Activated CD4-positive, CD25-positive, alpha-beta regulatory T cell treated with anti-CD3 and anti-CD28 coated beads, Interleukin-2, amount 50 U/mL, for 16 hours (primary cell): ENCODE data around the gene THOC1.

Source experiments
- DNase-seq: peaks from one replicate; pipeline ENCODE4 v3.0.0-alpha.2; 2020; ENCODE audit warnings: low read depth, low spot score

THOC1 gene

DNA sequence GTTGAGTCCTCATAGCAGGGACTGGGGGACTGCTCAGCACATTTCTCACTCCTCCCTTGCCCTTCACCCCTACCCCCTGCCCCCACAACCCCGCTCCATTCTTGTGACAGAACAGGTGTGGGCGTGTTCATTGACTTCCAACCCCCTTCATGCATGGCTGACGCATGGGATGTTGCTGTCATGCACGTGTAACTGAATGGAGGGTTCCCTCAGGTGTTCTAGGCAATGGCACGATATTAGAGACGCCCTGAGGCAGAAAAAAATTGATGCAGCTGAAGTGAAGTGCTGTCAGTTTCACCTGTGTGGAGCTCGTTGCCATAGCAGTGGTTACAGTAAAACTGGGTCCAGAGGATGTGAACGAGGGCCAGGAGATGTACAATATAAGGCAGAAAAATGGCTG lies 6.5 kb upstream of the THOC1 start:
- DNase-seq, result no peak

DNA sequence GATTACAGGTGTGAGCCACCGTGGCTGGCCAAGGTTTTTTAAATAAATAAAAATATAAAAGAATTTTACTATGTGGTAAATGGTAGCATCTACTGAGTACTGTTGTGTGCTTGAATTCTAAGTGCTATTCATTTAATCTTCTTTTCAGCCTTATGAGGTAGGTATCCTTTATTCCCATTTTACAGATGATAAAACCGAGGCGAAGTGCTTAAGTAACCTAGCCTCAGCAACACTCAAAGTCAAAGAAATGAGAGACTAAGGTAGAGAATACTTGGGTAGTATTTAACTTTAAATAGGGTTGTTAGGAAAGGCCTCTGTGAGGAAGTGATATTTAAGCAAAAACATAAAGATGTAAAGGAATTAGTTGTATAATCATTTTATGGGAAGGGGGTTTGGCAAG lies 5.7 kb upstream of the THOC1 start:
- no peak for DNase-seq

GRCh38 chr18:272650-273049 lies 4.8 kb upstream of the THOC1 start:
- no peak for DNase-seq

GRCh38 chr18:269480-270095 lies 1.7 kb upstream of the THOC1 start:
- DNase-seq, result no peak

GRCh38 chr18:267380-267687 lies 513 bp downstream of the THOC1 start:
- no peak for DNase-seq

- no peak for DNase-seq
Observed at GRCh38 chr18:261398-262073, 6.3 kb downstream of the THOC1 start.

DNA sequence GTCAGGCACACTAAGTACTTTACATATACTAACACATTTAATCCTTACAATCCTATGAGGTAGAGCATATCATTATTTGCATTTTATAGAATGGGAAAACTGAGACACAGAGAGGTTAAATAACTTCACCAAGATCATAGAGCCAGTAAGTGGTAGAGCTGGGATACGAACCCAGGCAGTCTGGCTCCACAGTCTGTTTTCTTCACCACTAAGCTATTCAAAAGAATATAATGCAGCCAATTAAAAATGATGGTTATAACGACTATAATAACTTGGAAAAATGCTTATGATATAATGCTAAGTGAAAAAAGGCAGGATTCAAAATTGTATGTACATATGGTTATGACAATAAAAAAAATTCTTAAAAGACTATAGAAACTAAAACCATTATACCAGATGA lies 7.3 kb downstream of the THOC1 start:
- no peak for DNase-seq

DNA sequence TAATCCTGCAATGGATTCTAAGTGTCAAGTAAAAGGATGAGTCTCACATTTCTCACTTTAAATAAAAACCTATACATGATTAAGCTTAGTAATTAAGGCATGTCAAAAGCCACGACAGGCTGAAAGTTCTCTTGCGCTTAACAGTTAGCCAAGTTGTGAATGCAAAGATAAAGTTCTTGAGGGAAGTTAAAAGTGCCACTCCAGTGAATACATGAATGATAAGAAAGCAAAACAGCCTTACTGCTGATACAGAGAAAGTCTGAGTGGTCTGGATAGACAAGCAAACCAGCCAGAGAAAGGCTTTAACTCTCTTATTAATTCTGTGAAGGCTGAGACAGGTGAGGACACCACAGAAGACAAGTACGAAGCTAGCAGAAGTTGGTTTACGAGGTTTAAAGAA lies 12.7 kb downstream of the THOC1 start:
- DNase-seq, result no peak

DNA sequence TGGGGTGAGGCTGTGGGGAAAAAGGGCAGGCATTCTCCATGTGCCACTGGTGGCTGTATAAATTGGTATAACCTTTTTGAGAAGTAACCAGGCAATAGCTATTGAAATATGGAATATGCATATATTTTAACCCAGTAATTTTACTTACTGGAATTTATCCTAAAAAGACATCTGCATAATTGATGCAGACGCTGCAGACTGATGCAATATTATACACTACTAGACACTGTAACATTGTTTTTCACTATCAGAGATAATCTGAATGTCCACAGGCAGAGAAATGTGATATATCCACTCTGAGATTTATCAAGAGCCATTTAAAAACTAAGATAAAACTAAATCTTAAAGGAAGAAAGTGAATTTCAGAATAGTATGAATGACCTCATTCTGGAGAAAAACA lies 14.7 kb downstream of the THOC1 start:
- no peak for DNase-seq

GRCh38 chr18:251572-251971 lies 16.3 kb downstream of the THOC1 start:
- no peak for DNase-seq

DNA sequence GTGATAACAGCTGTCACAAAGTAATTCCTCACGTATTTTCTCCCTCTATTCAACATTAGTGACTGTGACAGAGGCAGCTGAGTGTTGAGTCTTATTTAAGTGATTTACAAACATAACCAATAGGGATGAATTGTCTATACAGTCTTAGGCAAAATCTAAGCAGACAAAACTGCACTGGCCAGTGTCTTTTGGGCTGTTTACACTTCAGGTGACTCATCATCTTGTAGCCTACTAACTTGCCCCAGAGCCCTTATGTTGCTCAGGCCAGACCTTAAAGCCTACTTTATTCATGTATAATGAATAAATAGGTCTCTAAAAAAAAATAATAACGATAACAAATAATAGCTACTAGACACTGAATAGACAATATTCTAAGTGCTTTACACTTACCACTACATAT lies 17.2 kb downstream of the THOC1 start:
- DNase-seq, result no peak

- no peak for DNase-seq
Observed at GRCh38 chr18:248053-248452, 19.8 kb downstream of the THOC1 start.

DNA sequence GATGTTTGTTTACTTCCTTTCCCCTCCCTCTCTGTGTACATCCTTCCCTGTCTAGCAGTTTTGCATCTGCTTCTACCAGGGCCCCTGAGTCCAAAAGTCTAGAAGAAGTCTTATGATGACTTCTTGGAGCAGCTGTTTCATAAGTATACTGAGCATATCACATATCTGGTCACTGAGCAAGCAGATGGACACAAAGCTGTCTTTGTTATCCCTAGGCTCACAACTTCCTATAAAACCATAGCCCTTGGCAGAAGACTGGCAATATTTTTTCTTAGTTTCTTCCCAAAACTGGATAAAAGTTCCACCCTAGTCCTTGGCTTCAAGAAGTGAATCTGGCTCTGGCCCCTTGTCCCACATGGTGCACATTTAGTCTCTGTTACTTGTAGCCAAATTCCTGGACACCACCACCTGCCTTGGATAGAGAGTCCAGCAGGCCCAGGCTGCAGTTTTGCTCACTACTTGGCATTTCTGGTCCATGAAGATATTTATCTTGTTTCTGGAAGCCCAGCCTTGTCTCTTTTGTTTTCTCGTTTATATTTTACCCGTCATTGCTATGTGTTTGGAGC lies 22.5 kb downstream of the THOC1 start:
- no peak for DNase-seq

DNA sequence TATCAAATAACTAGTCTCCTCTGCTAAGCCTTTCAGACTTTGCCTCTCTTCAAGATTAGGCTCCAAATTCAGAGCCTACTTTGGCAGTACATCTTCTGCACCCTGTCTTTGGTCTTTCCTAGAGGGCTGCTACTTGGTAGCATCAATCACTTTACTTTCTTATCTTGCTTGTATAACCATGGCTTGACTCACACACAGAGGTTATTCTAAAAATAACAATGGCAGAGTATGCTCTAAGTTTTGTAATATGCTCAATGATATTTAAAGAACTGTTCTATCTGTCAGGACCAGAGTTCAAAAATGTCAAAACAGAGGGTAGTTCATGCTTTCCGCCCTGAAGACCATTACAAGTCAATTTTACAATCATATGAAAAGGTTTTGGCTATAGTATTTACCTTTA lies 27.7 kb downstream of the THOC1 start:
- DNase-seq, result no peak

DNA sequence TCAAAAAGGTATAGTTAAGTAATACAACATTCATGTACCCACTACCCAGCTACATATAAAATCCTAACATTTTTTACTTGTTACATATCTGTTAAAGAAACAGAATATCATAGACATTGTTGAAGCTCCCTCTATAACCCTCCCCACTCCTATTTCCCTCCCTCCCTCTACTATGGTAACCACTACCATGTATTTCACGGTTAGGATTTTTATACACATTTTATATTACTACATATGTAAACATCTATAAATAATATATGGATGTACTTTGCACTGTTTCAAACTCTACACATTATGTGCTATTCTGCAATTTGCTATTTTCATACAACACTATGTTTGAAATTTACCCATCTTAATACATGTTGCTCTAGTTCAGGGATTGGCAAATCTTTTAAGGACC lies 36.3 kb downstream of the THOC1 start:
- DNase-seq, result no peak

GRCh38 chr18:228586-228985 lies 39.3 kb downstream of the THOC1 start:
- no peak for DNase-seq

DNA sequence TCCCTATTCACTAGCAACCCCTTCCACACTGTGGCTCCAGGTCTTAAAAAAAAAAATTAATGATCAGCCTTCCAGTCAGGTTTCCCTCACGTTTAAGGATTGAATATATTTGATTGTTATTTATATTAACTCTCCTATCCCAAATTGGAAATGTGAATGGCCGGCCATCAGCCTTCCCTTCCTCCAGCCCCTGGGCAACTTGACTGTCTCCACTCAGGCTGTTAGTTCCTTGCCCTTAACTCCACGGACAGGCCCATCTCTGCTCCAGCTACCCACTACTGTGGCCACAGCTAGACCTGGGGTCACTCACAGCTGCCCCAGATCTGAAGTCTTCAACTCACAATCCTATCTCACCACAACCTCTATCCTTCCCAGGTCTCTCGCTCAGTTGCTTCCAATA lies 39.9 kb downstream of the THOC1 start:
- DNase-seq, result no peak

GRCh38 chr18:227374-227773 lies 40.5 kb downstream of the THOC1 start:
- DNase-seq, result no peak

DNA sequence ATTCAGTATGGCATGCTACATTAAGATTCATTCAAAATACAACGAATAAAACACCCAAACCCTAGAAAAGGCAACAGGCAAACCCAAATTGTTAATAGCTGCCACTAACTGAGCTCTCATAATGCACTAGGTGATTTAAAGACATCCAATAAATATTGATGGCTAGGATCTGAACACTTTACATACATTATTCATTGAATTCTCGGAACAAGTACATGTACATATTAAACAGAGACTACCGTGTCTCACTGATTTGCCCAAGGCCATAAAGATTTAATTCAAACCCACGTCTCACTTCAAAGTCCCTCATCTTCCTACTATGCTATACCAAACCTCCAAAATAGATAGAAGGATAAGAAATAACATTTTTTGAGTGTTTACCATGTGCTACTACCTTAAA lies 42.1 kb downstream of the THOC1 start:
- DNase-seq, result no peak

DNA sequence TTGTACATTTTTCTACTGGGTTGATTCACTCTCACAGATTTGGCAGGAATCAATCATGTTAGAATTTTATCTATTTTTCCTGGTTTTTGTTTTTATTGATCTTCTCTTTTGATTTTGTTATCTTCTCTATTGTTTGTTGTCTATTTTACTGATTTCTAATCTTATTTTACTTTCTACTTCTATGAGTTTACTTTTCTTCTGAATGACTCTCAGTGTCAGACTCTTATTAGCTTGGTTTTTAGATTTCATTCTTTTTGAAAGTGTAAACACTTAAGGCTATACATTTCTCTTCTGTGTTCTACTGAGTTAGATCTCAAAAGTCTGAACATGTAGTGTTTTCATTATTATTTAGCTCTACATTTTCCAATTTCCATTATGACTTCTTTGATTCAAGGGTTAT lies 47.1 kb downstream of the THOC1 start:
- no peak for DNase-seq

DNA sequence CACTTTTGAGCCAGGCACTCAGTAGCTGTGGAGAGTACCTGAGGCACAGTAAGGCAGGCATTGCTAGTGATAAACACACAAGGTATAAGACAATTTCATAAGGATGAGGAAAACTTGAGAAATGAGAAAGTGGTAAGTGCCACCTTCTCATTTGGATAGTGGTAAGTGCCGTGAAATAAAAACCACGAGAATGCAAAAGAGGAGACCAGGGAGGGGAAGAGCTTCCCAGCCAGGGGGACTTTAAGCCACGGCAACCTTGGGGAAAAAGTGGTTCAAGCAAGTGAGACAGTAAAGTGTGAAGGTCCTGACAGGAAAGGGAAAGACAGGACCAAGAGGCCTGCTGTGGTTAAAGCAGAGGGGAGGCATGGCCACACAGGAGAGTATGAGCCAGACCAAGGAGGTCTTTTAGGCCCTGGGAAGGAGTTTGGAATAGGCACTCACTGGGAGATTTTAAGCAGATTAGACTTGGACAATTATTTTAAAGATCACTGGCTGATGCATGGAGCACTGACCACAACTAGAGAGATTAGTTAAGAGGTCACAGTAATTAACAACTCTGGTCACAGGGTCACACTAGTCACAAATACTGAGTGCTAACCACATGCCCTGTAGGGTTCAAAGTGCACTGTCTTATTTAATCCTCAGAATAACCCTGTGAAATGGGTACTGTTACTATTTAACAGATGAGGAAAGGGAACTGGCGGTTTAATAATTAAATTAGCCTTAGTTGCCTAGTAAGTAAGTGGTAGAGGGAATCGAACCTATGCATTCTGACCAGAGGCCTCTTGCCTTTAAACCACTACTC lies 50.1 kb downstream of the THOC1 start:
- no peak for DNase-seq

DNA sequence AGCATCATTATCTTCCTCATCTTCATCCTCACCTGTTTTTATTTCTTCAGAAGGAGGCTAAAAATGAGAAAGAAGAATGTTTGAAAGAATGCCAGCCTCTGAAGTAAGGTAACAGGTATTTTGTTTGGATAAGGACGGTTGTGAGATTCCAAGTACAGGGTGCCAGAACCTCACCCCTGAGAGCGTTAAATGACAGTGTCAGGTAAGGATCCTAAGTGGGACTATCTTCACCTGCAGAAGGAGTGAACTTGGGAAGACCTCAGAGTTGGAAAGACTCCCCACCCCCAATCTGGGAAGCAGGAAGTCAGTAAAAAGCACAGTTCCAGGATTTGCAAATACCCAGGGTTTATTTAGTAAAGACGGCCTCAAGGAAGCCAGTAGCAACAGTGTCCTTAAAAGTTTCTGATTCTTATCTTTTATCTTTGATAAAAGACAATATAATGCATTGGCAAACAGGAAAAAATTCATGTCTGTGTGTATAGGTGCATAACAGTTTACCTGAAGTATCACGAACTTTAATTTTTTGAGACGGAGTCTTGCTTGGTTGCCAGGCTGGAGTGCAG lies 52.3 kb downstream of the THOC1 start:
- no peak for DNase-seq

DNA sequence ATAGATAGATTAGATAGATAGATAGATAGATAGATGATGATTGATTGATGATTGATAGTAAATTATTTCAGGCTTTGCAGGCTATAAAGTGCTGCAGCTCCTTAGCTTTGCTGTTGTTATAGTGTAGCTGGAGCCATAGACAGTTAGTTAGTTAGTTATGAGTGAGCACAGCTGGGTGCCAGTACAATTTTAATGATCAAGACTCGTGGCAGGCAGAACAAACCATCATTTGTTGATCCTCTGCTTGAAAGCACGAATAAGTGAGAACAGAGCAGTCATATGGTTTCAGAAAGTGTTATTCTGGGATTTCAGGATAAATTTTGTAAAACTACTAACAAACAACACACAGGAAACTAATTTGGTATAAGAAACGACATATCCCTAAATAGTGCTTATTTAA lies 53.9 kb downstream of the THOC1 start:
- DNase-seq, result no peak
